Epithelial cell of proximal tubule (primary cell): ENCODE data around the gene COL23A1. TPM values are rescaled to one million over a fixed set of nuclear protein-coding genes. Genes with fewer than 3 reads are reported as not detected.
"Not testable (repeated sequence)": the region's sequence is repeated elsewhere in the genome, so short reads cannot be mapped to it uniquely, and the experiment has no call there.

Experiments used
- DNase-seq: peaks from one replicate; pipeline ENCODE4 v3.0.0-alpha.2; 2011; ENCODE audit warnings: low read depth
- H3K4me3 ChIP-seq: 2 replicates; pipeline ENCODE4 v1.5.1; 2011; ENCODE audit warnings: low read depth, mild to moderate bottlenecking, low read length
- total RNA-seq: library from RNA; depleted of rRNA; stranded (reverse); fragments of >200 nt; gene quantifications from 2 replicates; pipeline ENCODE4 v1.2.3, GENCODE V29; 2015
- TF ChIP-seq, protein P1 (sequence below): conservative IDR thresholded peaks from 2 replicates; pipeline ENCODE4 v1.5.1; 2012; ENCODE audit warnings: low read depth, mild to moderate bottlenecking, low read length

COL23A1 gene
- total RNA-seq, 1 donor from 2014 or later, result not detected

DNA sequence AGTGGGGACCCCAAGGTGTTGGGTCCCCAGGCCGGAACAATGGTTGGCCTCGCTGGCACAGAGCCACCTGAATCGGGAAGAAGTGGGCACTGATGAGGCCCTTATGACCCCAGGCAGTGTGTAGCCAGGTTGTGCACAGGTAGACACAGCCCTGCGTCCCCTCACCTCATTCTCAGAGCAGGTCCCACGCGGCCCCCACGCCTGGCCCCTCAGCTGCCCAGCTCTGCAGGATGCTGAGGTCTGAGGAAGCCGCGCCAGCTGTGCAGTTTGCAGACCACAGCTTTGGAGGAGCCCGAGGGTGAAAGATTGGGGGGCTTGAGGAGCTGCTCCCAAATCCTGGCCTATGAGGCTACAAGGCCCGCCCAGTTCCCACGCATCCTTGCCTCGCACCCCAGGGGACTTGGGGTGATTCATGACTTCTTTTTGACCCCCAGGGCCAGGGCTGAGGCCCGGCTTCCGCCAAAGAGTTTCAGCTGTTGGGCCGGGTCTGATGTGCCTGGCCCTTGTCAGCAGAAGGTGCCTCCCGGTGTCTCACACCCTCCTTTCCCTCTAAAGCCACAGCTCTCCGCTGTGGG is 269.8 kb downstream of the COL23A1 start:
- no peak overlapping the region for H3K4me3 ChIP-seq
- DNase-seq, result no peak
- TF ChIP-seq, protein P1, sequence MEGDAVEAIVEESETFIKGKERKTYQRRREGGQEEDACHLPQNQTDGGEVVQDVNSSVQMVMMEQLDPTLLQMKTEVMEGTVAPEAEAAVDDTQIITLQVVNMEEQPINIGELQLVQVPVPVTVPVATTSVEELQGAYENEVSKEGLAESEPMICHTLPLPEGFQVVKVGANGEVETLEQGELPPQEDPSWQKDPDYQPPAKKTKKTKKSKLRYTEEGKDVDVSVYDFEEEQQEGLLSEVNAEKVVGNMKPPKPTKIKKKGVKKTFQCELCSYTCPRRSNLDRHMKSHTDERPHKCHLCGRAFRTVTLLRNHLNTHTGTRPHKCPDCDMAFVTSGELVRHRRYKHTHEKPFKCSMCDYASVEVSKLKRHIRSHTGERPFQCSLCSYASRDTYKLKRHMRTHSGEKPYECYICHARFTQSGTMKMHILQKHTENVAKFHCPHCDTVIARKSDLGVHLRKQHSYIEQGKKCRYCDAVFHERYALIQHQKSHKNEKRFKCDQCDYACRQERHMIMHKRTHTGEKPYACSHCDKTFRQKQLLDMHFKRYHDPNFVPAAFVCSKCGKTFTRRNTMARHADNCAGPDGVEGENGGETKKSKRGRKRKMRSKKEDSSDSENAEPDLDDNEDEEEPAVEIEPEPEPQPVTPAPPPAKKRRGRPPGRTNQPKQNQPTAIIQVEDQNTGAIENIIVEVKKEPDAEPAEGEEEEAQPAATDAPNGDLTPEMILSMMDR, result no peak

DNA sequence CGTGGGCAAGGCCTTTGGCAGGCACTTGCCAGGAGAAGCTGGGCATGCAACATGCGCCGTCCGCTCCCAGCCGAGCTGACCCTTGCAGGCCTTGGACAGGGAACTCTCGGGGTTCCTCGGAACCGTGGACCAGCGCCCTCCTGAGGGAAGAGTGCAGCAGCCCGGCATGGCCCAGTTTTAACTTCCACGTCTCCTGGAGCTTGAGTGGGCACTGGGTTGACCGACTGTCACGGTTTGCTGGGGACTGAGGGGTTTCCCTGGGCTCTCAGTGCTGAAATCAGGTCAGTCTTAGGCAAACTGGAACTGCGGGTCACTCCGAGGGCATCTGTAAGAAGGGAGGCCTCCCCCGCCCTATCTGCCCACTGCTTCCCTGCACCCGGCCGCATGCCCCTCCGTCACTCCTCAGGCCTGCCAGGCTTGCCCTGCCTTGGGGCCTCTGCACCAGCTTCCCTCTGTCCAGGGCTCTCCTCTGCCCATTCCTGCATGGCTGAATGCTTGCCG is 270.6 kb downstream of the COL23A1 start:
- TF ChIP-seq, protein P1, result no peak
- no peak overlapping the region for H3K4me3 ChIP-seq
- no peak for DNase-seq

DNA sequence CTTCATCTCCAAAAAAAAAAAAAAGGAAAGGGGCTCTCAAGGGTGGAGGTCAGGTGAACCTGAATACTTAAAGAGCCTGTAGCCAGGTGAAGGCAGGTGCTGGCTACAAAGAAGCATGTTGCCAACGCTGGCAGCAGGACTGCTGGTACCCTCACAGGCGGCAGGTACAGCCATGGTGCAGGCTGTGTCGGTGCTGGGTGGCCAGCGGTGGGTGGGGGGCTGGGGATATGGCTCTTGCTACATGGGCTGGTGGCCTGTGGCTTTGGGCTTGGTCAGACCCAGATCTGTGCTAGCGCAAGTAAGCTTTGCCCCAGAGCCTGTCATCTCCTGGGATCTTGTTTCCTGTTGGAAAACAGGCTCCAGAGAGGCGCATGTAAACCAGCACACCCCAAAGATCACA is 271.3 kb downstream of the COL23A1 start:
- DNase-seq, result no peak
- TF ChIP-seq, protein P1, result no peak
- no peak overlapping the region for H3K4me3 ChIP-seq

DNA sequence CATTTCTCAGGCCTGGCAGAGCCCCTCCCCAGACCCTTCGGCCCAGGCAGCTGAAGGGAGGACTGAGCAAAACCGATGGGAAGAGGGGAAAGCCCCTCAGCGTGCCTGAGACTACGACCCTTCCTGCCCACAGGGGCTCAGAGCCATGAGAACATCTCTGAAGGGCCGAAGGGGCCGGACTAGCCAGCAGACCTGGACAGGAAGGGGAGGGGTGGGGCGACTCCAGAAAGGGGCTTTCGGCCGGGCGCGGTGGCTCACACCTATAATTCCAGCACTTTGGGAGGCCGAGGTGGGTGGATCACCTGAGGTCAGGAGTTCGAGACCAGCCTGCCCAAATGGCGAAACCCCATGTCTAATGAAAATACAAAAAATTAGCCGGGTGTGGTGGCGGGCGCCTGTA is 271.8 kb downstream of the COL23A1 start:
- TF ChIP-seq, protein P1, result no peak
- DNase-seq, result no peak
- no peak overlapping the region for H3K4me3 ChIP-seq

- not testable (repeated sequence) for DNase-seq, H3K4me3 ChIP-seq
Observed at GRCh38 chr5:178317727-178318126, 272.5 kb downstream of the COL23A1 start.

GRCh38 chr5:178314961-178315820 is 275.0 kb downstream of the COL23A1 start:
- no peak for DNase-seq
- TF ChIP-seq, protein P1, result no peak
- no peak overlapping the region for H3K4me3 ChIP-seq

DNA sequence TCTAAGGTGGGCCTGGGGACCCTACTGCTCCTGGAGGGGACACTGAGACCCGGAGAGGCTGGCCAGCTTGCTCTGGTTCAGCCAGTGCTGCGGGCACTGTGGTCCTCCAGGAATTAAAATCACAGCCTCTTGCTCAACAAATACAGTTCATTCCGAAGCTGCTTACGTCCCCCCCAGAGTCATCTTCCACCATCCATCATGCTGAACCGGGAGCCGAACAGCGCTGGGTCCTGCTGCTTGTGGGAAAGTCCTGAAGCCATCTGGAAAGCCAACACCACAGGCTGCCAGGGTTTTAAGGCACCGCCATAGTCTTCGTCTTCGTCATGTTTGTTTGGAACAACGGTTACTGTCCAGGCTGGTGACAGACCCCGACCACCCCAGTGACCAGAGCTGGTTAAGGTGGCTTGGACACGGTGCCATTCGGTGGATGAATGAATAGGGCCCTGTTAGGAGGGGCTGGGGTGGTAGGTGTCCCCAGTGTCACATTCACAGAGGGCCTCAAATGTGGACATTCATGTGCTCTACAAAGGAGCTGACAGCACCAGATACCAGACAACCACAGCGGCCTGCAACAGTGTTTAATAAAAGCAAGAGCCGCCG is 276.0 kb downstream of the COL23A1 start:
- DNase-seq, result no peak
- H3K4me3 ChIP-seq, result no peak overlapping the region
- TF ChIP-seq, protein P1, result no peak
